ENCODE measurements around the gene NTRK2. TPM values are rescaled to one million over a fixed set of nuclear protein-coding genes. Genes with fewer than 3 reads are reported as not detected.

Gene NTRK2
- total and polyA plus RNA-seq, 8 donors = 6.0 to 31.4 (median 14.5) TPM

DNA sequence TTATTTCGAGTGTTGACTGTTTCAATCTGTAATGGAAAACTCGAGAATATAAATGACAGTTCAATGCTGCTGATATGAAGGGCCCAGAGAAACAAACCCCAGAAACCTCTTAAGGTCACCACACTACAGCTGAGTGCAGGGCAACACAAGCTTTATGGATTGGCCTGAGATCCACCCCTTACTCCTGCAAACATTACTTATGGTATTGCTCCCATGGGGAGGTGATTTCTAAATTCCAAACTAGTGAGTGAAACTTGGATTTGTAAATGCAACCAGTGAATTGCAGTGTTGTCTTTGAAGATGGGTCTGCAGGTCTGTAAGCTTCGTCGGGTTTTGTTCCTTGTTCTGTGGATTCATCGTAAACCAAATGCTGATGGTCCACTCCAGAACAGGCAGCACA is 85.4 kb downstream of the NTRK2 start:
- no peak overlapping the region for H3K4me3 ChIP-seq
- TF ChIP-seq, protein P1, sequence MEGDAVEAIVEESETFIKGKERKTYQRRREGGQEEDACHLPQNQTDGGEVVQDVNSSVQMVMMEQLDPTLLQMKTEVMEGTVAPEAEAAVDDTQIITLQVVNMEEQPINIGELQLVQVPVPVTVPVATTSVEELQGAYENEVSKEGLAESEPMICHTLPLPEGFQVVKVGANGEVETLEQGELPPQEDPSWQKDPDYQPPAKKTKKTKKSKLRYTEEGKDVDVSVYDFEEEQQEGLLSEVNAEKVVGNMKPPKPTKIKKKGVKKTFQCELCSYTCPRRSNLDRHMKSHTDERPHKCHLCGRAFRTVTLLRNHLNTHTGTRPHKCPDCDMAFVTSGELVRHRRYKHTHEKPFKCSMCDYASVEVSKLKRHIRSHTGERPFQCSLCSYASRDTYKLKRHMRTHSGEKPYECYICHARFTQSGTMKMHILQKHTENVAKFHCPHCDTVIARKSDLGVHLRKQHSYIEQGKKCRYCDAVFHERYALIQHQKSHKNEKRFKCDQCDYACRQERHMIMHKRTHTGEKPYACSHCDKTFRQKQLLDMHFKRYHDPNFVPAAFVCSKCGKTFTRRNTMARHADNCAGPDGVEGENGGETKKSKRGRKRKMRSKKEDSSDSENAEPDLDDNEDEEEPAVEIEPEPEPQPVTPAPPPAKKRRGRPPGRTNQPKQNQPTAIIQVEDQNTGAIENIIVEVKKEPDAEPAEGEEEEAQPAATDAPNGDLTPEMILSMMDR (IDR thresholded peaks at IDR 0.05) = no peak
- peaks cover 0 to 6% (median 0%) of the 10 kb centered on the region in 4 donors for H3K27me3 ChIP-seq
- H3K27ac ChIP-seq = no peak overlapping the region
- no peaks in the 10 kb centered on the region for H3K36me3 ChIP-seq
- intact Hi-C loops (cut with DNase I) = no loop called here
- DNase-seq (no peak), ATAC-seq (peak in 2 of 4 donors; percentile 14 to 15), FAIRE-seq (no peak)
- 68 to 74% methylated on average over 5 of the region's 5 CpGs for WGBS, 2 donors
- no peaks in the 10 kb centered on the region for H3K4me1 ChIP-seq
- no peaks in the 10 kb centered on the region for H3K9me3 ChIP-seq

DNA sequence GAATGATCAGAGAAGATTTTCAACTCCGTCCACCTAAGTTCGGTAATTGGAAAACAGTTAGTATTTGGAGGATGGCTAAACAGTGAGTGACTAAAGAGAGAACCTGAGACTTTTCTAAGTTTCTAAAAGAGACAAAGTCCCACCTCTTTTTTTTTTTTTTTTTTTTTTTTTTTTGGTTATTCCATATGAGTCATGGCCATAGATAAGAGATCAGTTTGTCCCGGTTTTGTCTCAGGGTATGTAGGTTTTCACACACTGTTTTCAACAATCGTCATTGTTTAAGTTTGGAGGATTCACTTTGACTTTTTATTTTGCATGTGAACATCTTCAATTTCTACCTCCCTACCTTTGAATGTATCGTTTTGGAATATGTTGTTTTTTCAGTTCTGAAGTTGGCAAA is 85.9 kb downstream of the NTRK2 start:
- no peak overlapping the region for H3K27ac ChIP-seq
- no peaks in the 10 kb centered on the region for H3K36me3 ChIP-seq
- ATAC-seq = no peak
- 66 to 76% methylated on average over 5 of the region's 5 CpGs for WGBS, 2 donors
- no peak overlapping the region for H3K4me3 ChIP-seq
- FAIRE-seq = no peak
- peaks cover 0 to 6% (median 0%) of the 10 kb centered on the region in 4 donors for H3K27me3 ChIP-seq
- intact Hi-C loops (cut with DNase I) = no loop called here
- TF ChIP-seq, protein P1 (IDR thresholded peaks at IDR 0.05) = no peak
- no peak for DNase-seq
- H3K9me3 ChIP-seq = no peaks in the 10 kb centered on the region
- H3K4me1 ChIP-seq = no peaks in the 10 kb centered on the region

DNA sequence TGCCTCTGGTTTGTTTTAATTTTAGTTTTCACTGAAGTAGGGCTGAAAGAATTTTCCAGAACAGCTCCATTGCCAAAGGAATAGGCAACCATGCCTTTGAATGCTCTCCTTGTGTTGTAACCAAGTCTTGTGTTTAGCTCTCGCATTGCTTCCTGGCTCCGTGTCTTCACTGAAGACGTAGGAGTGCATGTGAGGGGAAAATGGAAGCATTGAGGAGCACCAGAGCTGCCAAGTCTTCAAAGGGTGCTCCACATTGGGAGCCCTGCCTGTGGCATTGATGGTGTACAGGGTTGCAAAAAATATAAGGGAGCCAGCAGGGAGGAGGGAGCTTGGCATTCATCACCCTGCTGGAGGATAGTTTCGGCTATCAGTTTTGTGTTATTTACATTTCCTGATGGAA is 86.6 kb downstream of the NTRK2 start:
- Histone ChIP-seq H3K36me3 (no peaks in the 10 kb centered on the region), H3K9me3 (no peaks in the 10 kb centered on the region), H3K4me1 (no peaks in the 10 kb centered on the region), H3K4me3 (no peak overlapping the region), H3K27ac (no peak overlapping the region), H3K27me3 (peaks cover 0 to 6% (median 0%) of the 10 kb centered on the region in 4 donors)
- FAIRE-seq (no peak), ATAC-seq (no peak), DNase-seq (no peak)
- 65 to 76% methylated on average over 4 of the region's 4 CpGs for WGBS, 2 donors
- intact Hi-C loops (cut with DNase I) = no loop called here
- TF ChIP-seq, protein P1 (IDR thresholded peaks at IDR 0.05) = no peak

DNA sequence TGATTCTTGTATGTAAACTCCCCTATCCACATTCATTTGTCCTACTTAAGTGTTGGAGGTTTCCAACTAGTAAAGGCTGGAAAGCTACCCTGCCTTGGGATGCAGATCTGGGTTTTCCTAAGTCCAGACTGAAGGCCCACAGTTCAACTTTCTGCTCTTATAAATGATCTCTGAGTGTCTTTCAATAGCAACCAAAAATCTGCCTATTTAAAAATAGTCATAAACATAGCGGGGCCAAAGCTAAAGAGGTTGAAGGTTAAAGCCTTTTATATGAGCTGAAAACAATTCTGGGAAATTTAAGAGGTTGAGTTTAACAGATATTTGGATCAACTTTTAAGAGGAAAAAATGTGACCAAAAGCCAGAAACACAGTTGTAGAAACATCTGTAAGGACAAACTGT is 87.2 kb downstream of the NTRK2 start:
- no peak for FAIRE-seq
- intact Hi-C loops (cut with DNase I) = no loop called here
- ATAC-seq = no peak
- H3K4me1 ChIP-seq = no peaks in the 10 kb centered on the region
- no peaks in the 10 kb centered on the region for H3K9me3 ChIP-seq
- WGBS, 2 donors = 77 to 82% methylated on average over 1 of the region's 1 CpG
- H3K27me3 ChIP-seq = peaks cover 0 to 6% (median 0%) of the 10 kb centered on the region in 4 donors
- no peaks in the 10 kb centered on the region for H3K36me3 ChIP-seq
- no peak overlapping the region for H3K27ac ChIP-seq
- TF ChIP-seq, protein P1 (IDR thresholded peaks at IDR 0.05) = no peak
- DNase-seq = no peak
- no peak overlapping the region for H3K4me3 ChIP-seq

GRCh38 chr9:84758817-84759216 is 89.3 kb downstream of the NTRK2 start:
- DNase-seq (no peak), ATAC-seq (no peak), FAIRE-seq (no peak)
- Histone ChIP-seq H3K27ac (peak overlapping the region in 2 of 4 donors; percentile 25 to 37), H3K4me1 (no peaks in the 10 kb centered on the region), H3K27me3 (peaks cover 0 to 6% (median 0%) of the 10 kb centered on the region in 4 donors), H3K36me3 (no peaks in the 10 kb centered on the region), H3K4me3 (no peak overlapping the region), H3K9me3 (no peaks in the 10 kb centered on the region)
- WGBS, 2 donors = 79 to 97% methylated on average over 1 of the region's 1 CpG
- intact Hi-C loops (cut with DNase I) = no loop called here
- TF ChIP-seq, protein P1 (IDR thresholded peaks at IDR 0.05) = no peak

All from pancreas (tissue), 10 donors.